Esophagus squamous epithelium (tissue), 4 donors: ENCODE data around the gene SIGLEC1.

Experiments
- CTCF ChIP-seq, 6 experiments: fragments of 450-650 bp in 4 of 6; fragments of 200-600 bp in 2 of 6; sonication (generic) in 2 of 6; IDR thresholded peaks; one replicate each; pipeline ENCODE4 v1.5.1; 2016 to 2019; ENCODE audit warnings: antibody characterized with exemption in 6 of 6, mild to moderate bottlenecking in 4 of 6, moderate library complexity in 4 of 6
- POLR2A ChIP-seq, 4 donors: fragments of 450-650 bp; IDR thresholded peaks; one replicate each; pipeline ENCODE4 v1.6.1; 2017; ENCODE audit warnings: antibody characterized with exemption in 4 of 4, mild to moderate bottlenecking in 4 of 4, moderate library complexity in 3 of 4

GRCh38 chr20:3760655-3761348 lies 48.4 kb upstream of the SIGLEC1 start:
- TF ChIP-seq POLR2A (IDR thresholded peaks at IDR 0.05) (no peak), CTCF (IDR thresholded peaks at IDR 0.05) (no peak)
